Measurements from ENCODE around the gene SIL1. TPM values are rescaled to one million over a fixed set of nuclear protein-coding genes. Genes with fewer than 3 reads are reported as not detected.
"Not testable (repeated sequence)": the region's sequence is repeated elsewhere in the genome, so short reads cannot be mapped to it uniquely, and the experiment has no call there.

Gene SIL1
- total RNA-seq, 1 donor from 2014 or later, result 83.0 TPM

DNA sequence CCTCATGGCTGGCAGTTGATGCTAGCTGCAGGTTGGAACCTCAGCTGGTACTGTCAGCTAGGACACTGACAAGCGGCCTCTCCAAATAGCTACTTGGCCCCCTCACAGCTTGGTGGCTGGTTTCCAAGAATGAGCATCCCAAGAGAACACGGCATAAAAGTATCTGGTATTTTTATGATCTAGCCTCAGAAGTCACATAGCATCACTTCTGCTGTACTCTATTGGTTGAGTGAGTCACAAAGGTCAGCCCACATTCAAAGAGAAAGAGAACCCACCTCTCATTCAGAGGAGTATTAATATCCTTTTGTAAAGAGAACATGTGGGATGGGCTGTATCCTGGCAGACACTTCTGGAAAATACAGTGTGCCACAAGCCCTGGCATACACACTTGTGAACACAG is 6.0 kb upstream of the SIL1 start:
- no peak for DNase-seq (ENCODE audit: low spot score)

GRCh38 chr5:139199321-139199720 is 1.2 kb upstream of the SIL1 start:
- no peak for DNase-seq (ENCODE audit: low spot score)

- no peak for DNase-seq (ENCODE audit: low spot score)
These were observed 1.7 kb downstream of the SIL1 start for GRCh38 chr5:139196296-139196956.

DNA sequence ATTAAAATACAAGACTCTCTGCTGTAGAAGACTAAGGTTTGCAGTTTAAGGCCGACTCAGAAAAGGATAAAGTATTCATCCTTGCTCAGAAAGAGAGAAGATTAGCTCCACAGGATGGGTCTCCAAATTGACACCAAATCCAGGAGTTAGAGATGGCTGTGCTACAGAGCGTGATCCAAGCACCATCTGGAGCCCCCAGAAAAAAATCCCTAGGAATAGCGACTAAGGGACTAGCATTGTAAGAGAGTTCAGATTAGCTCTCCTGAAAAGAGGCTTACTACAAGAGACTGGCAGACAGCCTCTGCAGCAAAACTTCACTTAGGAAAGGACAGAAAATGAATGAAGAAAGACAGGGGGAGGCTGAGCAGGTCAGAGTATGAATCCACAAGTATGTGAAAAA is 3.7 kb downstream of the SIL1 start:
- DNase-seq (ENCODE audit: low spot score), result no peak

DNA sequence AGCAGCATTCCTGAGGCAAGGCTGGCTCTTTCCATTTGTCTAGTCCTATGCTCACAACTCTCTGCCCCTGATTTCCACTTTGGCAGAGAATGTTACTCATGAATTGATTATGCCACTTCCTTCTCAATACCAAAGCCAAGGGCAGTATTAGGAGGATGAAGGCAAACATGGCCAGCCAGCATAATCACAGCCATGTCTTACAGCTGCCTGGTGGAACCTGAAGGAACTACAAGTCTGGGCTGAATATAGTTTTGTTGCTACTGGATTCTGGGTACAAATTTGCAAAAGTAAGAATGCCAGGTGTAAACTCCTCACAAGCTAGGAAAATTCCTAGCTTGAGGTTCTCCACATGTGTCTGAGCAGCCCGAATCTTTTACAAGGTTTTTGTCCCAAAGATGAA is 4.2 kb downstream of the SIL1 start:
- no peak for DNase-seq (ENCODE audit: low spot score)

- not testable (repeated sequence) for DNase-seq (ENCODE audit: low spot score)
These were observed 5.3 kb downstream of the SIL1 start for GRCh38 chr5:139192906-139193305.

GRCh38 chr5:139191954-139192353 is 6.2 kb downstream of the SIL1 start:
- not testable (repeated sequence) for DNase-seq (ENCODE audit: low spot score)

DNA sequence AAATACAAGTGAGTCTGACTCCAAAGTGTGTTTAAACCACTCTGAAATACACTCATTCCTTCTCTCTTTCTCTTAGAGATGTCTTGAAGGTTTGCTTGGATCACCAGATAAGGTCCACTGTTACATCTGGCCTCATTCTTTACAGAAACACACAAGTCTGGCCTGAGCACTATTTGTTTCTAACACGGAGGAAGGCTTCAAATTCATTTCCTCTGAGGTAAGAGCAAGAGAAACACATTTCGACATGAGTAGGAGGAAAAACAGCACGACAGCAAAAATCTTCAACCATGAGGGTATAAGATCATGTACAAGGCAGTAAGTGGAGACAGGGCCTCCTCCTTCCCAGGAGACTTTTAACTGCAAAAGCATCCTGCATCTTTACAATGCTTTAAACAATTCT is 8.0 kb downstream of the SIL1 start:
- no peak for DNase-seq (ENCODE audit: low spot score)

- DNase-seq (ENCODE audit: low spot score), result no peak
These were observed 9.5 kb downstream of the SIL1 start for GRCh38 chr5:139188558-139189270.

DNA sequence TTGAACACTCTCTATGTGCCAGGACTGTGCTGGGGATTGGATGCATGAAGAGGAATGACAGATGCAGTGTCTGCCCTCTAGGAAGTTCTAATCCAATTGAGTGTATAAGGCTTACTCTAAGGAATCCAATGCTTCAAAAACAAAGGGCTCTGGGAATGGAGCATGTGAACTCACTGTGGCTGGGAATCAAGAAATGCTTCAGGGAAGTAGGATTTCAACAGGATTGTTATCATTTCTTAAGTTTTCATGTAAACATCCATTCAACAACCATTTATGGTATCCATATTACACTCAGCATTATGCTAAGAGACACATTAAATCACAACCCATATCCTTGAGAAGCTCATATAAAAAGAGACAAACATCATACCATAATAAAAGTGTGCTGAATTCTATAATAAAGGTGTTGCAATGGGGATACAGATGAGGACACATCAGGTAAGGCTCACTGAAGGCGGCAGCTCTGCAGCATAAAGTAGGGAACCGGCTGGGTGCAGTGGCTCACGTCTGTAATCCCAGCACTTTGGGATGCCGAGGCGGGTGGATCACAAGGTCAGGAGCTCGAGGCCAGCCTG is 11.3 kb downstream of the SIL1 start:
- DNase-seq (ENCODE audit: low spot score), result no peak

- no peak for DNase-seq (ENCODE audit: low spot score)
These were observed 11.9 kb downstream of the SIL1 start for GRCh38 chr5:139186261-139186660.

DNA sequence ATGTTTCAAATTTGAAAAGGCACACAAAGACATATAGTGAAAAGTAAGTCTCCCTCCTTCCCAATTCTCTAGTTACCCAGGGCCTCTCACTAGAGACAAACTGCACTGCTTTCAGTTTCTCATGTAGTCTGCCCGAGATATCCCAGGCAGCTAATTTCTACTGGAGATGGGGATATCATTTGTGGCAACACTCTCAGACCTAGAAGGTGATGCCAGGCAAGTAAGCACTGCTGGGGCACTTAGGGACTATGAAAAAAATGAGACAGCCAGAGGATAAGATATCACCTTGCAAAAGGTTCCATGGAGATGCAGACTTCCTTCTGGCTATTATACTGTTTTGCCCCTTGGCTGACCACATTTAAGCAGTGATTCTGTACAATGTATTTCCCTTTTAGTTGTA is 12.6 kb downstream of the SIL1 start:
- DNase-seq (ENCODE audit: low spot score), result no peak

DNA sequence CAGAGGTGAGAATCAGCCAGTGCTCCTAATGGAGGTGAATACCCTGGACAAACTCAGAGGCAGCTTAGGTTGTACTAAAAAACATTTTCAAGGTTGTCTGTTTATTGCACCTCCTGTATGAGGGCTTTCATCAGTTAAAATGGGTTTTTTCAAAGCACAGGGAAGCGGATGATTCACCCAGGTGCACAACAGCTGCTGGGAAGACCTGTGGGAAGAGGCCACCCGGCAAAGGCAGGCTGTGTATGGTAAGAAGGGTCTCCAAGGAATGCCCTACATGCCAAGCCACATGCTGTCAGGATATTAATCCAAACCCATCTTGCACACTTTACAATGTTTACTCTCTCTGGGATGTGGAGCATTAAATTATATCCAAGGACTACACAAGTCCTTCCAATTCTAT is 14.7 kb downstream of the SIL1 start:
- DNase-seq (ENCODE audit: low spot score), result no peak

- no peak for DNase-seq (ENCODE audit: low spot score)
These were observed 15.5 kb downstream of the SIL1 start for GRCh38 chr5:139182528-139183296.

GRCh38 chr5:139181835-139182452 is 16.2 kb downstream of the SIL1 start:
- no peak for DNase-seq (ENCODE audit: low spot score)

DNA sequence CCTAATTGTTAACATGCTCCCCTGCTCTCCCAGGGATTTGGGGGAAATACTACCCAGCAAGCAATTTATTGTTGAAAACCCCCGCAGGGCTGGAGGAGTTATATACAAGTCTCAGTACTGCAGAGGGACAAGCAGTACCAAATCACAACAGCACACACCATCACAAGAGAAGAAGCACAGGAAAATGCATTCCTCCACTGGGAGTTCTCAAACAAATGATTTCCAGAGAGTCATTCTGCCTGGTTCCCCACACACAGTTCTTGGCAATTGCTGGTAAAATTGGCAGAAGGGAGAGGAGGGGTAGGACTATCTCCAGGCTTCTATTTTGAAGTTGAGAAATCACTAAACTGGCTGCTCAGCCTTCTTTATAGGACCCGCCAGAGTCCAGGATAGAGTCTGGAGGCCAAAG is 16.8 kb downstream of the SIL1 start:
- no peak for DNase-seq (ENCODE audit: low spot score)

GRCh38 chr5:139180850-139181249 is 17.3 kb downstream of the SIL1 start:
- DNase-seq (ENCODE audit: low spot score), result no peak

GRCh38 chr5:139179778-139180513 is 18.2 kb downstream of the SIL1 start:
- not testable (repeated sequence) for DNase-seq (ENCODE audit: low spot score)

DNA sequence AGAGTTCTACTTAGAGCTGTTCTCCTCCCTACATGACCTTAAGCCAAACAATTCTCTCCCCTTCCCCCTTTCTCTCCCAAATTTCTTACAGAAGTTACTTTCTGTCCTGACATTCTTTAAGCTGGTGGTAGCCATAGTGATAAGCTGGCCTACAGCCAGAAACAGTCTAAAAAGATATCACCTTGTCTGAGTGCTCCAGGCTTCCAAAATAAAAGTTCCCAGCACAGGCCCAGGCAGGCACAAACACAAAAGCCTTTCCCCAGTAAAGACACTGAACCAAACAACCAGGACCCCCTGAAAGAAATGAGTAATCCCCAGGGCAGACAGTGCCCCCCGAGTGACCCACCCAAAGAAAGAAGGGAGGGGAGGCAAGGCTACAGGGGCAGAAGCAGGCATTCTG is 19.2 kb downstream of the SIL1 start:
- peak; percentile 62 for DNase-seq (ENCODE audit: low spot score)

DNA sequence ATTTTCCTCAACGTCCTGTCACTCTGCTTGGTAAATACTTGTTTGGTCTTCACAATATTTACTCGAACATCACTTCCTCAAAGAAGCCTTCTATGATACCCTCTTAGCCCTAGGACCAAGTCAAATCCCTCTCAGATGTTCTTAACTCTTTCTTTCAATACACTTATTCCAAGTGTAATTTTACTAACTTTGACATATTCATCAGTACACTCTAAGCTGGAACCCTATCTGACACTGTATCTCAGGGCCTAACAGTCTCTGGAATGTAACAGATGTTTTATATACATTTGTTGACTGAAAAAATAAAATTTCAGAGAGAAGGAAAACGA is 19.6 kb downstream of the SIL1 start:
- DNase-seq (ENCODE audit: low spot score), result no peak

DNA sequence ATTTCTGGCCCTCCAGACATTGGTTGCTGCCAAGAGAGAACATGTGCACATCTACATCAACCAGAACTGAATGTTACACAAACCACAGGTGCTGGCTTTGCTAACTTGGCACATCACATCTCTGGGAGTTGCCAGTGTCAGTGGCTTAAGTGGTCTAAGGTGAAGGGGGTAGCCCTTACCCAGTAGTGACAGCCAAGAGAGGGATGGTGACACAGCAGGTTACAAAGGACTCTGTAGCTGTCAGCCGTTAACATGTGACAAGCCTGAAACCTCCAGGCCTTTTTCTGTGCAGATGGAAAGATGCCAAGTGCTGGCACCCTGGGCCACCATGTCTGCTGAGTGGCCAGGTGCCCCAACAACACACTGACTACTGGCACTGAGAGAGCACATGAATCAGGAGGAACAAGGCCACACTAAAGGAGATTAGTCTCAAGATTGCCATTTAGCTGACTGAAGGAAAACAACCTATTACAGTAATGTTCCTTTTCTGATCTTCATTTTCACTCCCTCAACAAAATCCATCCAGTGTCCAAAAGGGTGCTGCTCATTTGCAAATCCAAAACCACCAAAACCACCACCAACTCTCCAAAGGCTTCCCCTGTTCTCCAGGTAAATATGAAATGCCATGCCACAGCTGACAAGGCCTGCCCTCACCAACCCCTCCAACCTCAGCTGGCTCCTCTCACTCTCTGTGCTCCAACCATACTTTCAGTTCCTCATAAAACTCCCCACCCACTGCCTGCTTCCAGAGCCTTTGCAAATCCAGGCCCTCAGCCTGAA is 20.2 kb downstream of the SIL1 start:
- DNase-seq (ENCODE audit: low spot score), result no peak

Measured in ureter (tissue), 1 donor.